CD14-positive monocyte (primary cell): ENCODE results near the gene TMEM182. TPM values are rescaled to one million over a fixed set of nuclear protein-coding genes. Genes with fewer than 3 reads are reported as not detected.

ENCODE experiments used
- DNase-seq, 3 donors: peaks; one replicate each; pipeline ENCODE4 v3.0.0-alpha.2; 2011 to 2022
- H2AFZ ChIP-seq: 2 replicates; pipeline ENCODE4 v1.6.0; 2012; ENCODE audit warnings: mild to moderate bottlenecking, low read depth, low read length, inconsistent platforms; ENCODE audit not compliant: insufficient read depth, poor library complexity, severe bottlenecking
- H3K27ac ChIP-seq, 2 donors: 1 replicate in 1 of 2; 2 replicates in 1 of 2; pipeline ENCODE4 v1.5.1; 2012 to 2013; ENCODE audit warnings: low read length in 2 of 2, control low read depth in 1 of 2, inconsistent platforms in 1 of 2, low read depth in 1 of 2, mild to moderate bottlenecking in 1 of 2
- H3K27me3 ChIP-seq, 2 donors: one replicate each; pipeline versions ENCODE4 v1.6.0 to v1.6.1; 2011 to 2013; ENCODE audit warnings: low read length in 2 of 2; ENCODE audit not compliant: control insufficient read depth in 2 of 2, insufficient read depth in 2 of 2
- H3K36me3 ChIP-seq, 2 donors: replicated peaks in 1 of 2; 1 replicate in 1 of 2; 2 replicates in 1 of 2; pipeline versions ENCODE4 v1.5.1 to v1.6.1; 2012 to 2013; ENCODE audit warnings: low read length in 2 of 2, control low read depth in 1 of 2, inconsistent platforms in 1 of 2, mild to moderate bottlenecking in 1 of 2; ENCODE audit not compliant: insufficient read depth in 2 of 2, control insufficient read depth in 1 of 2
- H3K4me1 ChIP-seq, 2 donors: 1 replicate in 1 of 2; 2 replicates in 1 of 2; pipeline versions ENCODE4 v1.5.1 to v1.6.1; 2012 to 2013; ENCODE audit warnings: low read length in 2 of 2, control low read depth in 1 of 2, inconsistent platforms in 1 of 2, mild to moderate bottlenecking in 1 of 2, moderate library complexity in 1 of 2; ENCODE audit not compliant: insufficient read depth in 2 of 2, control insufficient read depth in 1 of 2
- H3K4me2 ChIP-seq: replicated peaks from 2 replicates; pipeline ENCODE3; 2012; ENCODE audit warnings: low read length, moderate library complexity, mild to moderate bottlenecking; ENCODE audit not compliant: poor library complexity, severe bottlenecking; ENCODE audit errors: extremely low read depth
- H3K4me3 ChIP-seq, 3 experiments: fragments of 200-600 bp in 1 of 3; sonication (generic) in 1 of 3; replicated peaks in 1 of 3; 1 replicate in 2 of 3; 2 replicates in 1 of 3; pipeline ENCODE4 v1.5.1; 2011 to 2013; ENCODE audit warnings: low read length in 3 of 3, mild to moderate bottlenecking in 3 of 3, control low read depth in 2 of 3, low read depth in 2 of 3, inconsistent platforms in 1 of 3, moderate library complexity in 1 of 3
- H3K79me2 ChIP-seq: 2 replicates; pipeline ENCODE4 v1.6.0; 2012; ENCODE audit warnings: mild to moderate bottlenecking, control low read depth, inconsistent platforms, low read length, moderate library complexity; ENCODE audit not compliant: insufficient read depth
- H3K9ac ChIP-seq: 2 replicates; pipeline ENCODE4 v1.6.0; 2017; ENCODE audit warnings: low read length, mild to moderate bottlenecking; ENCODE audit not compliant: insufficient read depth, poor library complexity, severe bottlenecking
- H3K9me3 ChIP-seq, 2 donors: replicated peaks in 1 of 2; 1 replicate in 1 of 2; 2 replicates in 1 of 2; pipeline versions ENCODE4 v1.5.1 to v1.6.1; 2012 to 2013; ENCODE audit warnings: low read length in 2 of 2, control low read depth in 1 of 2; ENCODE audit not compliant: control insufficient read depth in 1 of 2, insufficient read depth in 1 of 2
- H4K20me1 ChIP-seq: 2 replicates; pipeline ENCODE4 v1.6.0; 2012; ENCODE audit warnings: mild to moderate bottlenecking, low read length, control low read depth, moderate library complexity; ENCODE audit not compliant: insufficient read depth
- H3K27ac Mint-ChIP-seq, 7 donors: one replicate each; pipeline ENCODE4 v1.8.0; 2020; ENCODE audit warnings: mild to moderate bottlenecking in 7 of 7, mixed read lengths in 7 of 7, moderate library complexity in 6 of 7, inconsistent platforms in 2 of 7
- H3K27me3 Mint-ChIP-seq, 3 donors: one replicate each; pipeline ENCODE4 v1.8.0; 2021 to 2022; ENCODE audit warnings: low read depth in 3 of 3, mild to moderate bottlenecking in 3 of 3, mixed read lengths in 3 of 3, moderate library complexity in 3 of 3, inconsistent platforms in 1 of 3
- H3K36me3 Mint-ChIP-seq, 2 donors: one replicate each; pipeline ENCODE4 v1.8.0; 2020; ENCODE audit warnings: mixed read lengths in 2 of 2, inconsistent platforms in 1 of 2, mild to moderate bottlenecking in 1 of 2
- H3K4me1 Mint-ChIP-seq: one replicate; pipeline ENCODE4 v1.8.0; 2020; ENCODE audit warnings: mild to moderate bottlenecking, mixed read lengths
- H3K4me3 Mint-ChIP-seq, 2 donors: one replicate each; pipeline ENCODE4 v1.8.0; 2020; ENCODE audit warnings: mild to moderate bottlenecking in 2 of 2, mixed read lengths in 2 of 2, moderate library complexity in 1 of 2
- H3K9me3 Mint-ChIP-seq, 7 donors: one replicate each; pipeline ENCODE4 v1.8.0; 2020 to 2022; ENCODE audit warnings: mixed read lengths in 7 of 7, mild to moderate bottlenecking in 6 of 7, moderate library complexity in 6 of 7, inconsistent platforms in 2 of 7
- CTCF ChIP-seq: fragments of 200-600 bp; IDR thresholded peaks from one replicate; pipeline ENCODE4 v1.8.0; 2022; ENCODE audit warnings: antibody characterized with exemption, mild to moderate bottlenecking
- WGBS: methylation state at CpG from one replicate; pipeline ENCODE4 v1.1.5; 2013; ENCODE audit warnings: missing lambda C conversion rate; ENCODE audit not compliant: insufficient coverage; 5-methylcytosine and 5-hydroxymethylcytosine counted together
- intact Hi-C, 2 donors: fragments of 100-400 bp; cut with micrococcal nuclease; formaldehyde crosslinking; loops; one replicate each; pipeline versions ENCODE4 v1.15.0 to v1.15.1; 2023
- polyA plus RNA-seq, 3 donors: library from polyadenylated mRNA; depleted of rRNA in 1 of 3; unstranded in 2 of 3; stranded (reverse) in 1 of 3; fragments of 300-500 nt in 2 of 3; fragments of >200 nt in 1 of 3; fragmentation: Illumina TruSeq in 2 of 3; gene quantifications; 1 replicate in 2 of 3; 2 replicates in 1 of 3; pipeline ENCODE4 v1.2.3, GENCODE V29; 2012 to 2021

Gene TMEM182
- polyA plus RNA-seq, 3 donors = 0.24 to 0.69 (median 0.28) TPM

- H3K9me3 ChIP-seq = no peaks in the 10 kb centered on the region
- TF ChIP-seq CTCF = no peak
- no peaks in the 10 kb centered on the region for H3K27me3 Mint-ChIP-seq
- no peaks in the 10 kb centered on the region for H3K36me3 ChIP-seq
- H3K27ac ChIP-seq = no peak overlapping the region
- H3K4me3 ChIP-seq = no peak overlapping the region
- H2AFZ ChIP-seq = no peak overlapping the region
- no peaks in the 10 kb centered on the region for H3K4me1 ChIP-seq
- no peak overlapping the region for H3K27ac Mint-ChIP-seq
- intact Hi-C loops = no loop called here
- H3K4me2 ChIP-seq = no peak overlapping the region
- no peak overlapping the region for H3K9ac ChIP-seq
- H3K4me1 Mint-ChIP-seq = no peaks in the 10 kb centered on the region
- no peaks in the 10 kb centered on the region for H3K27me3 ChIP-seq
- peaks cover 0 to 1% of the 10 kb centered on the region in 2 donors for H3K36me3 Mint-ChIP-seq
- H3K79me2 ChIP-seq = no peaks in the 10 kb centered on the region
- no peak overlapping the region for H3K4me3 Mint-ChIP-seq
- H3K9me3 Mint-ChIP-seq = peaks cover 0 to 5% (median 0%) of the 10 kb centered on the region in 7 donors
- H4K20me1 ChIP-seq = no peaks in the 10 kb centered on the region
- WGBS = no CpG with 5 or more reads among the region's 3 CpGs
- no peak for DNase-seq
These were observed 10.8 kb downstream of the TMEM182 start for GRCh38 chr2:102772659-102773058.

GRCh38 chr2:102773149-102773705 lies 11.4 kb downstream of the TMEM182 start:
- Mint-ChIP-seq H3K4me3 (no peak overlapping the region), H3K4me1 (no peaks in the 10 kb centered on the region), H3K36me3 (peaks cover 0 to 1% of the 10 kb centered on the region in 2 donors), H3K27me3 (no peaks in the 10 kb centered on the region), H3K9me3 (peaks cover 0 to 2% (median 0%) of the 10 kb centered on the region in 7 donors), H3K27ac (no peak overlapping the region)
- Histone ChIP-seq H3K79me2 (no peaks in the 10 kb centered on the region), H2AFZ (no peak overlapping the region), H3K9ac (no peak overlapping the region), H3K36me3 (no peaks in the 10 kb centered on the region), H3K4me2 (no peak overlapping the region), H3K4me3 (no peak overlapping the region), H4K20me1 (no peaks in the 10 kb centered on the region), H3K9me3 (no peaks in the 10 kb centered on the region), H3K27me3 (no peaks in the 10 kb centered on the region), H3K4me1 (no peaks in the 10 kb centered on the region), H3K27ac (no peak overlapping the region)
- no peak for DNase-seq
- TF ChIP-seq CTCF = no peak
- WGBS = 89% methylated on average over 4 of the region's 5 CpGs
- intact Hi-C loops = no loop called here
